ENCODE measurements around the gene MRS2. TPM values are rescaled to one million over a fixed set of nuclear protein-coding genes. Genes with fewer than 3 reads are reported as not detected.
"Not testable (repeated sequence)": the region's sequence is repeated elsewhere in the genome, so short reads cannot be mapped to it uniquely, and the experiment has no call there.

The MRS2 gene
- total RNA-seq, 1 donor from 2014 or later = 23.1 TPM

- Histone ChIP-seq H3K36me3 (no peaks in the 10 kb centered on the region), H3K4me1 (no peaks in the 10 kb centered on the region), H3K4me3 (no peak overlapping the region), H3K27me3 (no peaks in the 10 kb centered on the region), H3K27ac (no peak overlapping the region), H3K9me3 (no peaks in the 10 kb centered on the region)
- intact Hi-C loops (cut with DNase I) = no loop called here
- DNase-seq (ENCODE audit: extremely low spot score in 2 of 2) = no peak
- TF ChIP-seq CTCF (IDR thresholded peaks at IDR 0.05) = no peak
- no peak for TF ChIP-seq POLR2AphosphoS5 (IDR thresholded peaks at IDR 0.05; ENCODE audit: insufficient read depth in 1 of 2, low read depth in 1 of 2)
- no peak for TF ChIP-seq POLR2A (IDR thresholded peaks at IDR 0.05)
Measured at GRCh38 chr6:24394061-24394779, 8.5 kb upstream of the MRS2 start.

- TF ChIP-seq POLR2A (IDR thresholded peaks at IDR 0.05) = no peak
- no peak for TF ChIP-seq POLR2AphosphoS5 (IDR thresholded peaks at IDR 0.05; ENCODE audit: insufficient read depth in 1 of 2, low read depth in 1 of 2)
- TF ChIP-seq CTCF (IDR thresholded peaks at IDR 0.05) = no peak
- no peaks in the 10 kb centered on the region for H3K4me1 ChIP-seq
- H3K27ac ChIP-seq = no peak overlapping the region
- no peak overlapping the region for H3K4me3 ChIP-seq
- no peaks in the 10 kb centered on the region for H3K9me3 ChIP-seq
- DNase-seq (ENCODE audit: extremely low spot score in 2 of 2) = no peak
- no peaks in the 10 kb centered on the region for H3K36me3 ChIP-seq
- no peaks in the 10 kb centered on the region for H3K27me3 ChIP-seq
- intact Hi-C loops (cut with DNase I) = no loop called here
Measured at GRCh38 chr6:24394780-24395437, 7.8 kb upstream of the MRS2 start.

- Histone ChIP-seq H3K4me1 (no peaks in the 10 kb centered on the region), H3K27ac (no peak overlapping the region), H3K9me3 (no peaks in the 10 kb centered on the region), H3K4me3 (no peak overlapping the region), H3K36me3 (no peaks in the 10 kb centered on the region), H3K27me3 (no peaks in the 10 kb centered on the region)
- TF ChIP-seq POLR2AphosphoS5 (IDR thresholded peaks at IDR 0.05; ENCODE audit: insufficient read depth in 1 of 2, low read depth in 1 of 2) (no peak), CTCF (IDR thresholded peaks at IDR 0.05) (no peak), POLR2A (IDR thresholded peaks at IDR 0.05) (no peak)
- intact Hi-C loops (cut with DNase I) = no loop called here
- DNase-seq (ENCODE audit: extremely low spot score in 2 of 2) = no peak
Measured at GRCh38 chr6:24396824-24397223, 5.9 kb upstream of the MRS2 start.

- Histone ChIP-seq H3K9me3 (no peaks in the 10 kb centered on the region), H3K36me3 (no peaks in the 10 kb centered on the region), H3K27me3 (no peaks in the 10 kb centered on the region), H3K4me1 (no peaks in the 10 kb centered on the region), H3K4me3 (no peak overlapping the region), H3K27ac (no peak overlapping the region)
- no peak for TF ChIP-seq POLR2AphosphoS5 (IDR thresholded peaks at IDR 0.05; ENCODE audit: insufficient read depth in 1 of 2, low read depth in 1 of 2)
- TF ChIP-seq CTCF (IDR thresholded peaks at IDR 0.05) = no peak
- no peak for TF ChIP-seq POLR2A (IDR thresholded peaks at IDR 0.05)
- no peak for DNase-seq (ENCODE audit: extremely low spot score in 2 of 2)
- intact Hi-C loops (cut with DNase I) = no loop called here
Measured at GRCh38 chr6:24397631-24398030, 5.1 kb upstream of the MRS2 start.

- H3K4me1 ChIP-seq = peaks cover 14% of the 10 kb centered on the region
- H3K4me3 ChIP-seq; H3K9me3 ChIP-seq; H3K36me3 ChIP-seq; H3K27ac ChIP-seq; intact Hi-C loops (cut with DNase I); H3K27me3 ChIP-seq; DNase-seq (ENCODE audit: extremely low spot score in 2 of 2): not testable (repeated sequence)
Measured at GRCh38 chr6:24400045-24401039, 2.4 kb upstream of the MRS2 start.
